Smooth muscle cell (in vitro differentiated cells): ENCODE measurements around the gene CRYBG1. TPM values are rescaled to one million over a fixed set of nuclear protein-coding genes. Genes with fewer than 3 reads are reported as not detected.
A peak's percentile ranks its signal among the peaks of the same experiment; 100 is the strongest.

Experiments used
- DNase-seq: peaks from one replicate; lab custom pipeline; 2025; ENCODE audit not compliant: unreplicated experiment; lab: John Stamatoyannopoulos, UW
- H2AFZ ChIP-seq: fragments of 200-600 bp; sonication (generic); 2 replicates; pipeline ENCODE4 v1.6.0; 2016; ENCODE audit warnings: antibody characterized with exemption, low read depth, mild to moderate bottlenecking
- H3F3A ChIP-seq: fragments of 200-600 bp; sonication (generic); 2 replicates; pipeline ENCODE4 v1.6.0; 2017; ENCODE audit warnings: antibody characterized with exemption, low read depth
- H3K27ac ChIP-seq: fragments of 200-600 bp; sonication (generic); 2 replicates; pipeline ENCODE4 v1.5.1; 2016; ENCODE audit warnings: low read depth, mild to moderate bottlenecking
- H3K27me3 ChIP-seq: fragments of 200-600 bp; sonication (generic); 2 replicates; pipeline ENCODE4 v1.6.1; 2016; ENCODE audit warnings: low read depth, mild to moderate bottlenecking
- H3K36me3 ChIP-seq: fragments of 200-600 bp; sonication (generic); 2 replicates; pipeline ENCODE4 v1.5.1; 2016; ENCODE audit warnings: low read depth
- H3K4me1 ChIP-seq: fragments of 200-600 bp; sonication (generic); 2 replicates; pipeline ENCODE4 v1.5.1; 2016; ENCODE audit warnings: low read depth
- H3K4me2 ChIP-seq: fragments of 200-600 bp; sonication (generic); 2 replicates; pipeline ENCODE4 v1.6.0; 2016; ENCODE audit warnings: mild to moderate bottlenecking
- H3K4me3 ChIP-seq: fragments of 200-600 bp; sonication (generic); 2 replicates; pipeline ENCODE4 v1.5.1; 2016; ENCODE audit warnings: mild to moderate bottlenecking
- H3K79me2 ChIP-seq: fragments of 200-600 bp; sonication (generic); 2 replicates; pipeline ENCODE4 v1.6.0; 2016; ENCODE audit warnings: low read depth, mild to moderate bottlenecking
- H3K9ac ChIP-seq: fragments of 200-600 bp; sonication (generic); 2 replicates; pipeline ENCODE4 v1.6.0; 2016; ENCODE audit warnings: low read depth
- H3K9me3 ChIP-seq: fragments of 200-600 bp; sonication (generic); replicated peaks from 2 replicates; pipeline ENCODE4 v1.5.1; 2016; ENCODE audit warnings: low read depth
- H4K20me1 ChIP-seq: fragments of 200-600 bp; sonication (generic); 2 replicates; pipeline ENCODE4 v1.6.0; 2016; ENCODE audit warnings: low read depth
- WGBS: methylation state at CpG from one replicate; pipeline ENCODE4 v1.1.7; 2016; ENCODE audit warnings: low lambda C conversion rate; 5-methylcytosine and 5-hydroxymethylcytosine counted together
- polyA plus RNA-seq: library from polyadenylated mRNA; unstranded; fragments of >200 nt; fragmentation: Nextera tagmentation; extraction: Ambion mirVana; gene quantifications from 2 replicates; pipeline ENCODE4 v1.2.1, GENCODE V29; 2016
- total RNA-seq: library from RNA; depleted of rRNA; stranded (reverse); fragments of >200 nt; gene quantifications from 2 replicates; pipeline ENCODE4 v1.2.3, GENCODE V29; 2014
- TF ChIP-seq, protein P1 (sequence below): fragments of 200-600 bp; sonication (generic); IDR thresholded peaks from 2 replicates; pipeline ENCODE4 v1.5.1; 2017; ENCODE audit warnings: borderline replicate concordance, mild to moderate bottlenecking, antibody characterized with exemption; ENCODE audit not compliant: insufficient read depth, poor library complexity, severe bottlenecking

The CRYBG1 gene
- total and polyA plus RNA-seq, 2 experiments from 2014 or later: 0.98 to 11.9 TPM

DNA sequence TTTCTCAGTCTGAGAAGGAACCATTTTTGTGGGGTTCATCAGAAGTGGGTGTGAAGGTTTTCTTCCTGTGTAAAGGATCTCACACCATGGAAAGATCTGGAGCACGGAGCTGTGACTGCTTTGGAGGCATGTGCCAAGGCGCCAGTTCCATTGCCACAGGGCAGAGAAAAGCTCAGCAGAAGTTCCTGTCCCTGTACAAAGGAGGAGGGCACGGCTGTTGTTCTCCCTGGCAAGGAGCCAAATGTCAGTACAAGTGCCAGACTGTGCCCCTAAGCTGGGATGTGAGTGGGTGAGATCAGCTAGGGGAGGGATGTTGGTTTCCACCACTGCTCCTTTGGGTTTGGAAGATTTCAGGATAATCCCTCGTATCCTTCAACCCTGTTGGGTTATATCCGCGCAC, 117.3 kb downstream of the CRYBG1 start:
- no peaks in the 10 kb centered on the region for H3K9me3 ChIP-seq
- H3K27me3 ChIP-seq: no peaks in the 10 kb centered on the region
- H2AFZ ChIP-seq: no peak overlapping the region
- TF ChIP-seq, protein P1, sequence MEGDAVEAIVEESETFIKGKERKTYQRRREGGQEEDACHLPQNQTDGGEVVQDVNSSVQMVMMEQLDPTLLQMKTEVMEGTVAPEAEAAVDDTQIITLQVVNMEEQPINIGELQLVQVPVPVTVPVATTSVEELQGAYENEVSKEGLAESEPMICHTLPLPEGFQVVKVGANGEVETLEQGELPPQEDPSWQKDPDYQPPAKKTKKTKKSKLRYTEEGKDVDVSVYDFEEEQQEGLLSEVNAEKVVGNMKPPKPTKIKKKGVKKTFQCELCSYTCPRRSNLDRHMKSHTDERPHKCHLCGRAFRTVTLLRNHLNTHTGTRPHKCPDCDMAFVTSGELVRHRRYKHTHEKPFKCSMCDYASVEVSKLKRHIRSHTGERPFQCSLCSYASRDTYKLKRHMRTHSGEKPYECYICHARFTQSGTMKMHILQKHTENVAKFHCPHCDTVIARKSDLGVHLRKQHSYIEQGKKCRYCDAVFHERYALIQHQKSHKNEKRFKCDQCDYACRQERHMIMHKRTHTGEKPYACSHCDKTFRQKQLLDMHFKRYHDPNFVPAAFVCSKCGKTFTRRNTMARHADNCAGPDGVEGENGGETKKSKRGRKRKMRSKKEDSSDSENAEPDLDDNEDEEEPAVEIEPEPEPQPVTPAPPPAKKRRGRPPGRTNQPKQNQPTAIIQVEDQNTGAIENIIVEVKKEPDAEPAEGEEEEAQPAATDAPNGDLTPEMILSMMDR: no peak
- H3K36me3 ChIP-seq: no peaks in the 10 kb centered on the region
- no peak overlapping the region for H3K9ac ChIP-seq
- no peak overlapping the region for H3K27ac ChIP-seq
- H3K4me3 ChIP-seq: no peak overlapping the region
- H4K20me1 ChIP-seq: no peaks in the 10 kb centered on the region
- H3F3A ChIP-seq: no peaks in the 10 kb centered on the region
- no peaks in the 10 kb centered on the region for H3K79me2 ChIP-seq
- WGBS: 78% methylated on average over 6 of the region's 6 CpGs
- no peak for DNase-seq
- no peaks in the 10 kb centered on the region for H3K4me1 ChIP-seq
- H3K4me2 ChIP-seq: no peak overlapping the region

- no peaks in the 10 kb centered on the region for H3K79me2 ChIP-seq
Measured at GRCh38 chr6:106486236-106486635, 125.7 kb downstream of the CRYBG1 start.

GRCh38 chr6:106488494-106489370, 128.2 kb downstream of the CRYBG1 start:
- no peak overlapping the region for H3K4me3 ChIP-seq
- TF ChIP-seq, protein P1: no peak
- no peak overlapping the region for H2AFZ ChIP-seq
- H4K20me1 ChIP-seq: no peaks in the 10 kb centered on the region
- DNase-seq: no peak
- H3K27me3 ChIP-seq: no peaks in the 10 kb centered on the region
- H3K9me3 ChIP-seq: no peaks in the 10 kb centered on the region
- H3K4me2 ChIP-seq: no peak overlapping the region
- H3K36me3 ChIP-seq: no peaks in the 10 kb centered on the region
- 67% methylated on average over 4 of the region's 4 CpGs for WGBS
- no peaks in the 10 kb centered on the region for H3F3A ChIP-seq
- no peak overlapping the region for H3K9ac ChIP-seq
- H3K79me2 ChIP-seq: no peaks in the 10 kb centered on the region
- H3K4me1 ChIP-seq: no peaks in the 10 kb centered on the region
- no peak overlapping the region for H3K27ac ChIP-seq

More at GRCh38 chr6:106486236-106486635, 125.7 kb downstream of the CRYBG1 start:
- Histone ChIP-seq H3K4me3 (no peak overlapping the region), H3K4me2 (no peak overlapping the region), H3K9me3 (no peaks in the 10 kb centered on the region), H2AFZ (no peak overlapping the region), H3F3A (no peaks in the 10 kb centered on the region), H3K36me3 (no peaks in the 10 kb centered on the region), H3K4me1 (no peaks in the 10 kb centered on the region), H3K9ac (no peak overlapping the region), H4K20me1 (no peaks in the 10 kb centered on the region), H3K27me3 (no peaks in the 10 kb centered on the region), H3K27ac (peak overlapping the region; percentile 57)
- WGBS: 57% methylated on average over 1 of the region's 1 CpG
- no peak for DNase-seq
- TF ChIP-seq, protein P1: no peak
